Hematopoietic multipotent progenitor cell treated with erythropoietin and hydrocortisone succinate and interleukin-3 and kit ligand, for 6 days (in vitro differentiated cells): ENCODE data around the gene TMEM95.
A peak's percentile ranks its signal among the peaks of the same experiment; 100 is the strongest.
"Not testable (repeated sequence)": the region's sequence is repeated elsewhere in the genome, so short reads cannot be mapped to it uniquely, and the experiment has no call there.

Source experiments
- DNase-seq: peaks from one replicate; pipeline ENCODE4 v3.0.0-alpha.2; 2015

The TMEM95 gene

GRCh38 chr17:7348478-7349242 is 6.3 kb upstream of the TMEM95 start:
- no peak for DNase-seq

- peak; percentile 83 for DNase-seq
Measured at GRCh38 chr17:7351665-7352502, 3.1 kb upstream of the TMEM95 start, which contains the start of gene KCTD11. KCTD11 (plus strand) TSS chr17:7352162.

DNA sequence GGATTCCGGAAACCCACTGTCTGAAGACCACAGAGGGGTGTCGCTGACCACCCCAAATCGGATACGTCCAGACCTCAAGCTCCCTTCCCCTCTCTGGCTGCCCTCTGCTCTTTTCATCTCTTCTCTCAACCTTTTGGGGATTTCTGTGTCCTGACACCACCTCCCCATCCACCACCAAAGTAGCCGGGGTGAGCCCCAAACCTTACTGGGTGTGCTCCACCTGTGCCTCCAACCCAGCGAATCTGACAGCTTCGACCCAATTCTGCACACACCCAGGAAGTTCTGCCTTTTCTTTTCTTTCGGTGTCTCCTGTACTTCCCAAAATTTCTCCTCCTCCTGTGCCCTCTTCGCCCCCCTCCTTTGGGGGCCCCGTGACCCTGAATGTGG is 2.5 kb upstream of the TMEM95 start:
- no peak for DNase-seq

- DNase-seq = no peak
Measured at GRCh38 chr17:7352910-7353635, 1.9 kb upstream of the TMEM95 start.

- peak; percentile 34 for DNase-seq
Measured at GRCh38 chr17:7354262-7354843, 603 bp upstream of the TMEM95 start.

GRCh38 chr17:7355573-7355972 is 617 bp downstream of the TMEM95 start:
- no peak for DNase-seq

- peak; percentile 90 for DNase-seq
Measured at GRCh38 chr17:7356072-7356549, 1.2 kb downstream of the TMEM95 start.

GRCh38 chr17:7356756-7357155 is 1.8 kb downstream of the TMEM95 start:
- no peak for DNase-seq

GRCh38 chr17:7357381-7357780 is 2.4 kb downstream of the TMEM95 start:
- no peak for DNase-seq

GRCh38 chr17:7361906-7362305 is 7.0 kb downstream of the TMEM95 start:
- no peak for DNase-seq

DNA sequence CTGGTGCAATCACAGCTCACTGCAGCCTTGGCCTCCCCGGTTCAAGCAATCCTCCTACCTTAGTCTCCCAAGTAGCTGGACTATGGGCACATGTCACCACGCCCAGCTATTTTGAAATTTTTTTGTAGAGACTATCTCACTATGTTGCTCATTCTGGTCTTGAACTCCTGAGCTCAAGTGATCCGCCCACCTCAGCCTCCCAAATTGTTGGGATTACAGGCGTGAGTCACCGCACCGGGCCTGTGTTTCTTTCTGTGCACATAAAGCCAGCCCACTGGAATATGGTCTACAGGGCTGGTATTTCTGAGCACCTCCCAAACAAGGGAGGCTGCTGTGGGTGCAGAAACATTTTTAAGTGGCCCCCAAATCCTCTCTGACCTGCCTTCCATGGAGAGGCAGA is 8.4 kb downstream of the TMEM95 start:
- no peak for DNase-seq

DNA sequence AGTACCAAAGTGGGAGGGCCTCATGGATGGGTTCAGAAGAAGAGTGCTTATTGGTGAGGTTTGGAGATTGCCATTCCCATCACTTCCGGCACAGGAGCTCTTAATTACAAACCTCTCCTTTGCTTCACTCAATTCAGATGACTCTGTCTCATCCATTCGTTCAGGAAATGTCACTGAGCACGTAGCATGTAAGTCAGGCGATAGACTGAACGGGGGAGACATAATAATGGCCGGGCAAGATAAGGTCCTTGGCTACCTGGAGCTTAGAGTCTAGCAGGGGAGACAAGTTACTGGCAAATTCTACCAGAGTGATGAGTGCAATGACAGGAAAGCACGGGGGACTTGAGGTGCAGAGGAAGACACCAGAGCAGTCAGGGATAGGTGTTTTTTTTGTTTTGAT is 11.0 kb downstream of the TMEM95 start:
- DNase-seq = not testable (repeated sequence)

- DNase-seq = no peak
Measured at GRCh38 chr17:7367083-7367482, 12.1 kb downstream of the TMEM95 start.

DNA sequence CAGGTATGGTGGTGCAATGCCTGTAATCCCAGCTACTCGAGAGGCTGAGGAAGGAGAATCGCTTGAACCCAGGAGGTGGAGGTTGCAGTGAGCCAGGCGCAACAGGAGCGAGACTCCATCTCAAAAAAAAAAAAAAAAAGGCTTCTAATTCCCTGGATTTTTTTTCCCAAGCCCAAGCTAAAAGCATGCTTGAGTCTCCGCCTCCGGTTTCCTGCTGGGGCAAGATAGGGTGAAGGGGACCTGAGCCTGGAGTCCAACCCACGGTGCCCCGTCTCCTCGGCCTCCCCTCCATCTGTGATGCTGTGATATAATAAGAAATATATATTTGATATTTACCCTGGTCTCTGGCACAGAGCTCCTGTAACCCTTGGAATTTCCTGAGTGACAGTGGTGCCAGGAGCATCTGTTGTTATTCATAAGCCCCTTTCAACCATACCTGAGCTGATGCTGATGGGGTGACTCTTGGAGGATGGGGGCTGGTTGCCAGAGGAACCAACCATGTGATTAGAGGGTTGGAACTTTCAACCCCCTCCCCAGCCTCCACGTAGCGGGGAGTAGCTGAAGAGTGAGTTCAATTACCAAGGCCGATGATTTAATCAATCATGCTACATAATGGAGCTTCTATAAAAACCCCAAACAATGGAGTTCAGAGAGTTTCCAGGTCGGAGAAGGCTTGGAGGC is 13.1 kb downstream of the TMEM95 start:
- DNase-seq = no peak

DNA sequence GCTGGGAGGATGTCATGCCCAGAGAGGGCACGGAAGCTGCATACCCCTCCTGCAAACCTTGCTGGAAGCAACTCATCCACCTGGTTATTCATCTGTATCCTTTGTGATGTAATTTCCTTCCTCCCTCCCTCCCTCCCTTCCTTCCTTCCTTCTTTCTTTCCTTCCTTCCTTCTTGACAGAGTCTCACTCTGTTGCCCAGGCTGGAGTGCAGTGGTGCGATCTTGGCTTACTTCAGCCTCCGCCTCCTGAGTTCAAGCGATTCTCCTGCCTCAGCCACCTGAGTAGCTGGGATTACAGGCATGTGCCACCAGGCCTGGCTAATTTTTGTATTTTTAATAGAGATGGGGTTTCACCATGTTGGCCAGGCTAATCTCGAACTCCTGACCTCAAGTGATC is 13.6 kb downstream of the TMEM95 start:
- DNase-seq = not testable (repeated sequence)

DNA sequence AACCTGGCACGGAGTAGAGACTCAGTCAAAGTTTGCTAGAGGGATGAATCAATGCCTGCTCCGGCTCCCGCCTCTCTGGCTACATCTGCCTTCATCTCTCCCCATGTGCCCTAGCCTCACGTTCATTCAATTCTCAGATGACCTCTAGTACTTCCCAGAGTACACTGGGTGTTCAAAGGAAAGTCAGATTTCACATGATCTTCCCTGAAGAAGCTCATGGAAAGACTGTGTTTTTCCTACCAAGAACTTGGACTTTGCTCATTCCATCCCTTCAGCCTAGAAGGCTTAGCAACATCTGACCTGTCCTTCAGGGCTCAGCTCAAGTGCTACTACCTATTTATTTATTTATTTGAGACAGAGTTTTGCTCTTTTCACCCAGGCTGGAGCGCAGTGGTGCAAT is 14.9 kb downstream of the TMEM95 start:
- no peak for DNase-seq

GRCh38 chr17:7370853-7371252 is 15.9 kb downstream of the TMEM95 start:
- DNase-seq = no peak

DNA sequence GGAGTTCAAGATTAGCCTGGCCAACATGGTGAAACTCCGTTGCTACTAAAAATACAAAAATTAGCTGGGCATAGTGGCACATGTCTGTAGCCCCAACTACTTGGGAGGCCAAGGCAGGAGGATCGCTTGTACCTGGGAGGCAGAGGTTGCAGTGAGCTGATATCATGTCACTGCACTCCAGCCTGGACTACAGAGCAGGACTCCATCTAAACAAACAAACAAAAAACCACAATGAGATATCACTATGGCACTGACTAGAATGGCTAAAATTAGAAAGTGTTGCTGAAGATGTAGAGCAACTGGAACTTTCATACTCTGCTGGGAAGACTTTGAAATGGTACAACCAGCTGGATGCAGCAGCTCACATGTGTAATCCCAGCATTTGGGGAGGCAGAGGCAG is 19.4 kb downstream of the TMEM95 start:
- no peak for DNase-seq

DNA sequence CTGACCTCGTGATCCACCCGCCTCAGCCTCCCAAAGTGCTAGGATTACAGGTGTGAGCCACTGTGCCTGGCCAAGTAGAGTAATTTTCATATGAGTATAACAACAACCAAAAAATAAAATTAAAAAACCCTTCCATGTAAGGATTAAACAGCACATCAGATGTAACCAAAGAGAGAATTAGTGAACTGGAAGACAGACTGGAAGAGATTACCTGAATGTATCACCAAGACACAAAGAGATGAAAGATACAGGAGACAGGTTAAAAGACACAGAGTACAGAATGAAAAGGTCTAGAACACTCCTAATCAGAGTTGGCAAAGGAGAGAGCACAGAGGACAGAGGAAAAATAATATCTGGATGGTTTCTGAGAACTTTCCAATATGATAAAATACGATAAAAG is 24.2 kb downstream of the TMEM95 start:
- no peak for DNase-seq

- no peak for DNase-seq
Measured at GRCh38 chr17:7380321-7380720, 25.4 kb downstream of the TMEM95 start.

- DNase-seq = no peak
Measured at GRCh38 chr17:7380855-7381683, 26.1 kb downstream of the TMEM95 start, which contains the start of gene TNK1. TNK1 (plus strand) TSS chr17:7381089; CDS start chr17:7382927, 1,838 bp downstream.
